MCF 10A (cell line): ENCODE results near the gene TIA1. TPM values are rescaled to one million over a fixed set of nuclear protein-coding genes. Genes with fewer than 3 reads are reported as not detected.

ENCODE experiments used
- BruUV-seq: library from RNA; stranded (reverse); fragments of 400-500 nt; replicated peaks from 2 replicates; lab custom pipeline; 2021; lab: Mats Ljungman, UMichigan
- CTCF ChIA-PET: fragments of 300-600 bp; sonication (Branson Sonifier 250); formaldehyde crosslinking; extraction: SDS; loops from one replicate; lab custom pipeline; 2021; ENCODE audit warnings: antibody characterized with exemption, inconsistent platforms; lab: Yijun Ruan, JAX
- POLR2A ChIA-PET: fragments of 300-600, 350-650 bp; sonication (Branson Sonifier 250); formaldehyde crosslinking; extraction: SDS; loops from one replicate; lab custom pipeline; 2020; ENCODE audit warnings: antibody characterized with exemption, inconsistent platforms; lab: Yijun Ruan, JAX
- DNase-seq: peaks from one replicate; pipeline ENCODE4 v3.0.0-alpha.2; 2018; ENCODE audit not compliant: unreplicated experiment
- H3K27ac Mint-ChIP-seq: one replicate; pipeline ENCODE4 v1.8.0; 2022; ENCODE audit warnings: mild to moderate bottlenecking, low read depth, mixed read lengths; ENCODE audit not compliant: unreplicated experiment
- H3K27me3 Mint-ChIP-seq: one replicate; pipeline ENCODE4 v1.8.0; 2022; ENCODE audit warnings: mixed read lengths; ENCODE audit not compliant: insufficient read depth, unreplicated experiment
- H3K36me3 Mint-ChIP-seq: one replicate; pipeline ENCODE4 v1.8.0; 2022; ENCODE audit warnings: mild to moderate bottlenecking, moderate library complexity, mixed read lengths; ENCODE audit not compliant: insufficient read depth, unreplicated experiment
- H3K4me1 Mint-ChIP-seq: one replicate; pipeline ENCODE4 v1.8.0; 2022; ENCODE audit warnings: mixed read lengths; ENCODE audit not compliant: insufficient read depth, unreplicated experiment
- H3K4me3 Mint-ChIP-seq: one replicate; pipeline ENCODE4 v1.8.0; 2022; ENCODE audit warnings: mild to moderate bottlenecking, moderate library complexity, mixed read lengths; ENCODE audit not compliant: unreplicated experiment
- H3K9me3 Mint-ChIP-seq: one replicate; pipeline ENCODE4 v1.8.0; 2022; ENCODE audit warnings: mixed read lengths; ENCODE audit not compliant: unreplicated experiment
- intact Hi-C: fragments of 100-400 bp; cut with micrococcal nuclease; formaldehyde crosslinking; loops from 2 replicates; pipeline ENCODE4 v1.14.1; 2022
- total RNA-seq: library from RNA; stranded (reverse); gene quantifications from 2 replicates; pipeline ENCODE4 v1.2.3, GENCODE V29; 2022
- TF ChIP-seq, protein P1 (sequence below): fragments of 200-600 bp; IDR thresholded peaks from one replicate; pipeline ENCODE4 v1.8.0; 2022; ENCODE audit warnings: antibody characterized with exemption, mild to moderate bottlenecking; ENCODE audit not compliant: unreplicated experiment

Gene TIA1
- total RNA-seq, 1 experiment from 2014 or later = 75.7 TPM

DNA sequence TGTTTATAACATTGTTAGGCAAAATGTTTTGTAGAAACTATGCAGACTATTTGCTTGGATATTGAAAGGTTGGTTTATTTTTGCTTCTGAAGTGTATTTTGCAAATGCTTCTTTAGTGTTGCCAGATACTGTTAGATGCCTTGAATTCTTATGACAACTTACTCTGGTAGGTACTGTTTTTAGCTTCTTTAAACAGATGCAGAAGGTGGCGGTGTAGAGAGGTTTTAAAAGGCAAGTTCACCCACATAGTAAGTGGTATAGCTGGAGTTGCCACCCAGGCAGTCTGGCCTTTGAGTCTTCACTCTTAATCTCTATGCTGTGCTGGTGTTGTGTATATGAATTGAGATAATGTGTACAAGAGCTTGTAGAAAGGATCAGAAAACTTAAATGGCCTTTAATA, 13.1 kb upstream of the TIA1 start:
- ChIA-PET CTCF (interaction anchor here (0.6 to 1.5 kb wide), 2 partner anchors 42 to 43 kb away, joined by 3 to 4 read pairs; no protein-coding TSS in a partner anchor), POLR2A (interaction anchor here (1.0 to 1.4 kb wide), 3 partner anchors 16 to 32 kb away, joined by 3 to 7 read pairs (median 5); partner anchors contain the start of gene SNRPG)
- H3K36me3 Mint-ChIP-seq = peaks cover 61% of the 10 kb centered on the region
- BruUV-seq = no TSS peak
- intact Hi-C loops = no loop called here
- H3K4me3 Mint-ChIP-seq = no peak overlapping the region
- TF ChIP-seq, protein P1, sequence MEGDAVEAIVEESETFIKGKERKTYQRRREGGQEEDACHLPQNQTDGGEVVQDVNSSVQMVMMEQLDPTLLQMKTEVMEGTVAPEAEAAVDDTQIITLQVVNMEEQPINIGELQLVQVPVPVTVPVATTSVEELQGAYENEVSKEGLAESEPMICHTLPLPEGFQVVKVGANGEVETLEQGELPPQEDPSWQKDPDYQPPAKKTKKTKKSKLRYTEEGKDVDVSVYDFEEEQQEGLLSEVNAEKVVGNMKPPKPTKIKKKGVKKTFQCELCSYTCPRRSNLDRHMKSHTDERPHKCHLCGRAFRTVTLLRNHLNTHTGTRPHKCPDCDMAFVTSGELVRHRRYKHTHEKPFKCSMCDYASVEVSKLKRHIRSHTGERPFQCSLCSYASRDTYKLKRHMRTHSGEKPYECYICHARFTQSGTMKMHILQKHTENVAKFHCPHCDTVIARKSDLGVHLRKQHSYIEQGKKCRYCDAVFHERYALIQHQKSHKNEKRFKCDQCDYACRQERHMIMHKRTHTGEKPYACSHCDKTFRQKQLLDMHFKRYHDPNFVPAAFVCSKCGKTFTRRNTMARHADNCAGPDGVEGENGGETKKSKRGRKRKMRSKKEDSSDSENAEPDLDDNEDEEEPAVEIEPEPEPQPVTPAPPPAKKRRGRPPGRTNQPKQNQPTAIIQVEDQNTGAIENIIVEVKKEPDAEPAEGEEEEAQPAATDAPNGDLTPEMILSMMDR = no peak
- no peak overlapping the region for H3K27ac Mint-ChIP-seq
- no peak for DNase-seq
- H3K9me3 Mint-ChIP-seq = no peaks in the 10 kb centered on the region
- H3K27me3 Mint-ChIP-seq = no peaks in the 10 kb centered on the region
- H3K4me1 Mint-ChIP-seq = peaks cover 20% of the 10 kb centered on the region

DNA sequence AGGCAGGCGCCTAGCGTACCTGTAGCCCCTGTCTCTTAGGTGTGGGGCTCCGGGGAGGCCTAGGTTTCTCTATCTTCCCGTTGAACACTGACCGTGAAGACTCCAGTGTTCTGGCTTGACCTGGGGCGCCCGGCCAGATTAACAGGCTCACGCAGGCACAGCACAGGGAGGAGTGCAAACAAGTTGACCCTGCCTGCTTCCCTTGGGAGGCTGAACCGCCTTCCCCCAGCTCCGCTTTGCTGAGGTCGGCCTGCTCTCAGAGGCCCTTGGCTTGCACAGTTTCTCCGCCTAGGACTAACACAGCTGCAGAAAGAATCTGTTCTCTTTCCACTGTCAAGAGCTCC, 10.1 kb upstream of the TIA1 start:
- Mint-ChIP-seq H3K27me3 (no peaks in the 10 kb centered on the region), H3K27ac (peak overlapping the region; percentile 61), H3K4me3 (peak overlapping the region; percentile 87), H3K36me3 (peaks cover 31% of the 10 kb centered on the region), H3K9me3 (no peaks in the 10 kb centered on the region), H3K4me1 (peaks cover 20% of the 10 kb centered on the region)
- ChIA-PET POLR2A (interaction anchor here (0.8 to 2.7 kb wide), 19 partner anchors 10 to 343 kb away, joined by 3 to 62 read pairs (median 4); partner anchors contain the start of genes C2orf42, MXD1, SNRPG and TIA1), CTCF (interaction anchor here (0.7 to 1.5 kb wide), 3 partner anchors 14 to 43 kb away, joined by 3 to 8 read pairs (median 4); partner anchors contain the start of gene FAM136A)
- intact Hi-C loops = no loop called here
- TF ChIP-seq, protein P1 = no peak
- DNase-seq = no peak
- BruUV-seq = no TSS peak

- POLR2A ChIA-PET = interaction anchor here (0.7 to 2.5 kb wide), 5 partner anchors 9 to 340 kb away, joined by 3 to 21 read pairs (median 4); partner anchors contain the start of genes MXD1 and SNRPG
- H3K27ac Mint-ChIP-seq = no peak overlapping the region
- peaks cover 4% of the 10 kb centered on the region for H3K36me3 Mint-ChIP-seq
- peaks cover 11% of the 10 kb centered on the region for H3K4me1 Mint-ChIP-seq
- TF ChIP-seq, protein P1 = no peak
- no peak overlapping the region for H3K4me3 Mint-ChIP-seq
- CTCF ChIA-PET = no interaction called here
- intact Hi-C loops = no loop called here
- no TSS peak for BruUV-seq
- H3K27me3 Mint-ChIP-seq = no peaks in the 10 kb centered on the region
- H3K9me3 Mint-ChIP-seq = no peaks in the 10 kb centered on the region
- DNase-seq = no peak
Measured at GRCh38 chr2:70255637-70256314, 7.3 kb upstream of the TIA1 start.

GRCh38 chr2:70250434-70250833, 2.0 kb upstream of the TIA1 start:
- intact Hi-C loops = no loop called here
- CTCF ChIA-PET = interaction anchor here (0.7 kb wide), 1 partner anchor 57 kb away, joined by 5 read pairs; no protein-coding TSS in a partner anchor
- H3K36me3 Mint-ChIP-seq = peaks cover 11% of the 10 kb centered on the region
- H3K27me3 Mint-ChIP-seq = no peaks in the 10 kb centered on the region
- H3K4me1 Mint-ChIP-seq = peaks cover 7% of the 10 kb centered on the region
- no peak overlapping the region for H3K4me3 Mint-ChIP-seq
- no TSS peak for BruUV-seq
- H3K27ac Mint-ChIP-seq = no peak overlapping the region
- TF ChIP-seq, protein P1 = no peak
- POLR2A ChIA-PET = interaction anchor here (0.7 to 3.2 kb wide), 3 partner anchors 38 to 336 kb away, joined by 3 to 19 read pairs (median 3); partner anchors contain the start of gene MXD1
- H3K9me3 Mint-ChIP-seq = no peaks in the 10 kb centered on the region
- no peak for DNase-seq
